Chondrocyte (in vitro differentiated cells): ENCODE measurements around the gene MYH13. TPM values are rescaled to one million over a fixed set of nuclear protein-coding genes. Genes with fewer than 3 reads are reported as not detected.

Source experiments
- DNase-seq: peaks from one replicate; pipeline ENCODE4 v3.0.0; 2021; ENCODE audit warnings: mixed read lengths, low spot score
- H3K27ac Mint-ChIP-seq: one replicate; pipeline ENCODE4 v1.8.0; 2021; ENCODE audit warnings: mild to moderate bottlenecking, moderate library complexity, mixed read lengths; ENCODE audit not compliant: unreplicated experiment
- H3K27me3 Mint-ChIP-seq: 2 replicates; pipeline ENCODE4 v1.8.0; 2021; ENCODE audit warnings: low read depth, mixed read lengths
- H3K36me3 Mint-ChIP-seq: 2 replicates; pipeline ENCODE4 v1.8.0; 2021; ENCODE audit warnings: low read depth, mixed read lengths
- H3K4me1 Mint-ChIP-seq: 2 replicates; pipeline ENCODE4 v1.8.0; 2021; ENCODE audit warnings: low read depth, mild to moderate bottlenecking, mixed read lengths
- H3K4me3 Mint-ChIP-seq: one replicate; pipeline ENCODE4 v1.8.0; 2021; ENCODE audit warnings: mild to moderate bottlenecking, moderate library complexity, mixed read lengths; ENCODE audit not compliant: unreplicated experiment
- H3K9me3 Mint-ChIP-seq: 2 replicates; pipeline ENCODE4 v1.8.0; 2021; ENCODE audit warnings: low read depth, mixed read lengths
- total RNA-seq: library from RNA; stranded (reverse); gene quantifications from 3 replicates; pipeline ENCODE4 v1.2.1, GENCODE V29; 2021
- TF ChIP-seq, protein P1 (sequence below): fragments of 200-600 bp; sonication (generic); IDR thresholded peaks from 2 replicates; pipeline ENCODE4 v1.5.0; 2021; ENCODE audit warnings: antibody characterized with exemption, mild to moderate bottlenecking, moderate library complexity

Gene MYH13
- total RNA-seq, 1 donor from 2014 or later = not detected

DNA sequence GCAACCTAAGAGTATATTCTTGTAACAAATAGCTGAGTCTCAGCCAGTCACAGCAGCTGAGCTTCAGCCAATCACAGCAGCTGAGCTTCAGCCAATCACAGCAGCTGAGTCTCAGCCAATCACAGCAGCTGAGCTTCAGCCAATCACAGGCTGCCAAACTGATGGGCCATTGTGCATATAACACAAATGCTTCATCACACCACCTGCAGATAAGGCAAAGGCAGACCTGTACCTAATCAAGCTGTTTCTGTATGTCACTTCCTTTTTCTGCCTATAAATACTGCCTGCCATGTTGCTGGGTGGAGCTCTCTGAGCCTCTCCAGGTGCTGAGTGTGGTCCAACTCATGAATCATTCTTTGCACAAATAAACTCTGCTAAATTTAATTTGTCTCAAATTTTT lies 19.9 kb downstream of the MYH13 start:
- no peak overlapping the region for H3K4me3 Mint-ChIP-seq
- H3K27me3 Mint-ChIP-seq = no peaks in the 10 kb centered on the region
- no peak for DNase-seq
- H3K36me3 Mint-ChIP-seq = no peaks in the 10 kb centered on the region
- TF ChIP-seq, protein P1, sequence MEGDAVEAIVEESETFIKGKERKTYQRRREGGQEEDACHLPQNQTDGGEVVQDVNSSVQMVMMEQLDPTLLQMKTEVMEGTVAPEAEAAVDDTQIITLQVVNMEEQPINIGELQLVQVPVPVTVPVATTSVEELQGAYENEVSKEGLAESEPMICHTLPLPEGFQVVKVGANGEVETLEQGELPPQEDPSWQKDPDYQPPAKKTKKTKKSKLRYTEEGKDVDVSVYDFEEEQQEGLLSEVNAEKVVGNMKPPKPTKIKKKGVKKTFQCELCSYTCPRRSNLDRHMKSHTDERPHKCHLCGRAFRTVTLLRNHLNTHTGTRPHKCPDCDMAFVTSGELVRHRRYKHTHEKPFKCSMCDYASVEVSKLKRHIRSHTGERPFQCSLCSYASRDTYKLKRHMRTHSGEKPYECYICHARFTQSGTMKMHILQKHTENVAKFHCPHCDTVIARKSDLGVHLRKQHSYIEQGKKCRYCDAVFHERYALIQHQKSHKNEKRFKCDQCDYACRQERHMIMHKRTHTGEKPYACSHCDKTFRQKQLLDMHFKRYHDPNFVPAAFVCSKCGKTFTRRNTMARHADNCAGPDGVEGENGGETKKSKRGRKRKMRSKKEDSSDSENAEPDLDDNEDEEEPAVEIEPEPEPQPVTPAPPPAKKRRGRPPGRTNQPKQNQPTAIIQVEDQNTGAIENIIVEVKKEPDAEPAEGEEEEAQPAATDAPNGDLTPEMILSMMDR = no peak
- no peak overlapping the region for H3K27ac Mint-ChIP-seq
- peaks cover 8% of the 10 kb centered on the region for H3K9me3 Mint-ChIP-seq
- H3K4me1 Mint-ChIP-seq = no peaks in the 10 kb centered on the region

DNA sequence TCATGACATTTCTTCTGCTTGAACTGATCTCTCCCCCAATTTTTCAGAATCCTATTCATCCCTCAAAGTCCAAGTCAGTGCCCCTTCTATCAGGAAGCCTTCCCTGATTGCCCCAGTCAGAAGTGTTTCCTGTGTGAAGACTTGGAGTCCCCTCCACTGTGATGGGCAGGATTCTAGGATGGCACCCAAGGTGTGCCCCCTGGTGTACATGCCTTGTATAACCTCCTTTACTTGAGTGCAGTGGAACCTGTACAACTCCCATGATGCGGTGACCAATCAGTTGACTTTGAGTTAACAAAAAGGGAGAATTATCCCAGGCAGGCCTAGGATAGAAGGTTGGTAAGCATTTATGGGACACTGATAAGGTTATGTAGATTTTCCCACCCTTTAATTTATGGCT lies 23.4 kb downstream of the MYH13 start:
- H3K4me1 Mint-ChIP-seq = no peaks in the 10 kb centered on the region
- no peak overlapping the region for H3K4me3 Mint-ChIP-seq
- TF ChIP-seq, protein P1 = peak; percentile 19
- H3K27ac Mint-ChIP-seq = no peak overlapping the region
- no peaks in the 10 kb centered on the region for H3K27me3 Mint-ChIP-seq
- H3K9me3 Mint-ChIP-seq = peaks cover 11% of the 10 kb centered on the region
- H3K36me3 Mint-ChIP-seq = no peaks in the 10 kb centered on the region
- DNase-seq = no peak

DNA sequence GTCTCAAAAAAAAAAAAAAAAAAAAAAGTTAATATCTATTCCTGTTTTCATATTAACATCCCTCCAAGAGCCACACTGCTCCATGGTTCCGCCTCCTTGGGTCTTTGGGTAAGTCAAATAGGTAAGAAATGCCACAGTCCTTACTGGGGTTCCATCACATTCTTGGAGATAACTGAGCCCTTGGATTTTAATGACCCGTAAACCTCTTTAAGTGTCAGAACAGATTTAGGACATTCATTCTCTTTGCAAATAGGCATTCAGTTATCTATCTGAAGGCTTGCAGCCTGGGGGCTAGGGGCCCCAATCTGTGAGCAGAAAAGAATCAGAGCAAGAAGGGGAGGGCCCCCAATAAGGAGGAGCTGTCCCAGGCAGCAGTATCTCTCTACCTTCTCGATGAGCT lies 28.0 kb downstream of the MYH13 start:
- no peak overlapping the region for H3K4me3 Mint-ChIP-seq
- H3K9me3 Mint-ChIP-seq = peaks cover 9% of the 10 kb centered on the region

DNA sequence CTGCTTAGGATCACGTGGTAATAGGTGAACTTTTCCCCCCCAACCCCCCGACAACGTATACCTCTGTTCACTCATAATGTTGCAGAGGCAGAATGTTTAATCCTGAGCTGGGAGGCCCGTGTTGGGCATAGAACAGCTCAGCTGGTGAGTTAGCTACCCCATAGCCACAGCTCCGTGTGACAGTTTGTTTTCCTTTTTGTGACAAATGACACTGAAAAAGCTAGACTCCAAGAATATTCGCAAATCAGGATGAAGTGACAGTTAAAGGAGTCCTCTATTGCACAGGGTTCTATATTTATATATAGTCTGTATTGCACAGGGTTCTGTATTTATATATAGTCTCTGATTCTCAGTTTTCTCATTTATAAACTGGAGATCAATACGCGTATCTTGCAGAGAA lies 33.8 kb downstream of the MYH13 start:
- Mint-ChIP-seq H3K4me1 (no peaks in the 10 kb centered on the region), H3K4me3 (no peak overlapping the region), H3K27me3 (peaks cover 2% of the 10 kb centered on the region), H3K9me3 (peaks cover 4% of the 10 kb centered on the region), H3K27ac (no peak overlapping the region), H3K36me3 (no peaks in the 10 kb centered on the region)
- no peak for DNase-seq
- TF ChIP-seq, protein P1 = no peak

More for the DNA sequence above, 28.0 kb downstream of the MYH13 start:
- Mint-ChIP-seq H3K4me1 (no peaks in the 10 kb centered on the region), H3K36me3 (no peaks in the 10 kb centered on the region), H3K27ac (no peak overlapping the region), H3K27me3 (peaks cover 2% of the 10 kb centered on the region)
- no peak for DNase-seq
- TF ChIP-seq, protein P1 = no peak

DNA sequence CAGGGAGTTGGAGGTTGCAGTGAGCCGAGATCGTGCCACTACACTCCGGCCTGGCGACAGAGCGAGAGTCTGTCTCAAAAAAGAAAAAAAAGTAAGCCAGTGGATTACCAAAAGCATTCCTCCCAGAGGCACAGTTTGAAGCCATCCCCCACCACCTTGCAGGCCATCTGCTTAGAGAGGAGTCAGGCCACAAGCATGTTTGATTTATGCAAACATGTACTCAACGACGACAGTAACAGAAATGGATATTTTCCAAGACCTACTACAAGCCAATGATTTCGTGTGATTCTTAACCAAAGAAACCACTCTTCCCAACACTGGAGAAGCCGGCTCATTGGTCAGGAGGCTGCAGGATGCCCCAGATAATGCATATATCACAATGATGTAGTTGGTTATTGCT lies 34.8 kb downstream of the MYH13 start:
- Mint-ChIP-seq H3K27ac (no peak overlapping the region), H3K27me3 (peaks cover 2% of the 10 kb centered on the region), H3K4me3 (no peak overlapping the region), H3K4me1 (no peaks in the 10 kb centered on the region), H3K36me3 (no peaks in the 10 kb centered on the region), H3K9me3 (peaks cover 4% of the 10 kb centered on the region)
- no peak for DNase-seq
- TF ChIP-seq, protein P1 = no peak
